Adrenal gland (tissue), 12 donors: ENCODE measurements around the gene PTGER4. TPM values are rescaled to one million over a fixed set of nuclear protein-coding genes. Genes with fewer than 3 reads are reported as not detected.

ENCODE experiments used
- DNase-seq, 7 donors: peaks; one replicate each; pipeline ENCODE4 v3.0.0-alpha.2; 2019 to 2020
- H3K27ac ChIP-seq, 5 donors: fragments of 200-600 bp; sonication (generic) in 4 of 5; 1 replicate in 3 of 5; 2 replicates in 2 of 5; pipeline versions ENCODE4 v1.5.1 to v1.8.0; 2016 to 2020; ENCODE audit warnings: mild to moderate bottlenecking in 1 of 5
- H3K27me3 ChIP-seq: fragments of 200-600 bp; 2 replicates; pipeline ENCODE4 v1.8.0; 2021
- H3K36me3 ChIP-seq, 2 donors: fragments of 200-600 bp; replicated peaks in 1 of 2; 1 replicate in 1 of 2; 2 replicates in 1 of 2; pipeline versions ENCODE4 v1.5.1 to v1.8.0; 2018 to 2022
- H3K4me1 ChIP-seq, 2 donors: fragments of 200-600 bp; replicated peaks in 1 of 2; 1 replicate in 1 of 2; 2 replicates in 1 of 2; pipeline versions ENCODE4 v1.5.1 to v1.8.0; 2018 to 2021
- H3K4me3 ChIP-seq, 4 donors: fragments of 200-600 bp; sonication (generic) in 3 of 4; one replicate each; pipeline ENCODE4 v1.5.1; 2016 to 2018
- H3K9me3 ChIP-seq, 3 donors: fragments of 200-600 bp; sonication (generic) in 1 of 3; replicated peaks in 1 of 3; 1 replicate in 2 of 3; 2 replicates in 1 of 3; pipeline versions ENCODE4 v1.5.1 to v1.8.0; 2016 to 2021
- POLR2A ChIP-seq, 2 donors: fragments of 450-650 bp; IDR thresholded peaks; one replicate each; pipeline ENCODE4 v1.6.1; 2017; ENCODE audit warnings: antibody characterized with exemption in 2 of 2, mild to moderate bottlenecking in 2 of 2, moderate library complexity in 1 of 2
- WGBS, 4 donors: extraction: QIAGEN DNeasy Blood & Tissue Kit in 2 of 4; methylation state at CpG; one replicate each; pipeline versions ENCODE4 v1.1.5 to v1.1.7; 2013 to 2017; 5-methylcytosine and 5-hydroxymethylcytosine counted together
- intact Hi-C, 2 donors: fragments of 100-400 bp; cut with DNase I; formaldehyde crosslinking; loops; one replicate each; pipeline versions ENCODE4 v1.14.1 to v1.15.0; 2022 to 2023
- polyA plus RNA-seq, 3 donors: library from polyadenylated mRNA; stranded (reverse); fragments of 200-250 nt in 2 of 3; fragments of 350-450 nt in 1 of 3; fragmentation: Illumina TruSeq in 1 of 3; extraction: RNeasy Lipid Tissue Mini Kit (QIAGEN cat#74804) in 1 of 3; gene quantifications; one replicate each; pipeline ENCODE4 v1.2.3, GENCODE V29; 2013 to 2014
- total RNA-seq, 9 donors: library from RNA; depleted of rRNA in 4 of 9; stranded (reverse); fragments of >200 nt in 4 of 9; fragments of 120-200 nt in 1 of 9; fragmentation: NEBNext Ultra II Directional in 1 of 9; extraction: Animal tissue kit (Norgen Biotek cat#: 25700) in 1 of 9; gene quantifications; one replicate each; pipeline versions ENCODE4 v1.1.0 to v1.2.4, GENCODE V29; 2013 to 2023
- TF ChIP-seq, protein P1 (sequence below), 6 experiments: fragments of 450-650 bp in 4 of 6; fragments of 200-600 bp in 2 of 6; sonication (generic) in 1 of 6; IDR thresholded peaks; 1 replicate in 5 of 6; 2 replicates in 1 of 6; pipeline versions ENCODE4 v1.5.1 to v1.8.0; 2016 to 2021; ENCODE audit warnings: antibody characterized with exemption in 6 of 6, mild to moderate bottlenecking in 2 of 6, moderate library complexity in 1 of 6
- donor health status: healthy with polysubstance abuse.
- donor health status: Bipolar disorder and iron deficiency.
- donor health status: DM: yes; HTN: yes; CAD: no.
- donor health status: DM: no; HTN: no; CAD: no.
- donor health status: DM: no; HTN: no; CAD: no.
- donor health status: DM: yes; HTN: yes; CAD: no.

The PTGER4 gene
- total and polyA plus RNA-seq, 12 donors = 1.3 to 89.6 (median 17.9) TPM

GRCh38 chr5:40651201-40651600, 28.5 kb upstream of the PTGER4 start:
- TF ChIP-seq, protein P1, sequence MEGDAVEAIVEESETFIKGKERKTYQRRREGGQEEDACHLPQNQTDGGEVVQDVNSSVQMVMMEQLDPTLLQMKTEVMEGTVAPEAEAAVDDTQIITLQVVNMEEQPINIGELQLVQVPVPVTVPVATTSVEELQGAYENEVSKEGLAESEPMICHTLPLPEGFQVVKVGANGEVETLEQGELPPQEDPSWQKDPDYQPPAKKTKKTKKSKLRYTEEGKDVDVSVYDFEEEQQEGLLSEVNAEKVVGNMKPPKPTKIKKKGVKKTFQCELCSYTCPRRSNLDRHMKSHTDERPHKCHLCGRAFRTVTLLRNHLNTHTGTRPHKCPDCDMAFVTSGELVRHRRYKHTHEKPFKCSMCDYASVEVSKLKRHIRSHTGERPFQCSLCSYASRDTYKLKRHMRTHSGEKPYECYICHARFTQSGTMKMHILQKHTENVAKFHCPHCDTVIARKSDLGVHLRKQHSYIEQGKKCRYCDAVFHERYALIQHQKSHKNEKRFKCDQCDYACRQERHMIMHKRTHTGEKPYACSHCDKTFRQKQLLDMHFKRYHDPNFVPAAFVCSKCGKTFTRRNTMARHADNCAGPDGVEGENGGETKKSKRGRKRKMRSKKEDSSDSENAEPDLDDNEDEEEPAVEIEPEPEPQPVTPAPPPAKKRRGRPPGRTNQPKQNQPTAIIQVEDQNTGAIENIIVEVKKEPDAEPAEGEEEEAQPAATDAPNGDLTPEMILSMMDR (IDR thresholded peaks at IDR 0.05) = no peak
- TF ChIP-seq POLR2A (IDR thresholded peaks at IDR 0.05) = no peak
- intact Hi-C loops = no loop called here
- H3K4me1 ChIP-seq = no peaks in the 10 kb centered on the region
- no peak for DNase-seq
- WGBS, 4 donors = 95 to 98% (median 95%) methylated on average over 3 of the region's 3 CpGs
- no peaks in the 10 kb centered on the region for H3K27me3 ChIP-seq
- no peaks in the 10 kb centered on the region for H3K36me3 ChIP-seq
- H3K27ac ChIP-seq = no peak overlapping the region
- no peak overlapping the region for H3K4me3 ChIP-seq
- no peaks in the 10 kb centered on the region for H3K9me3 ChIP-seq

DNA sequence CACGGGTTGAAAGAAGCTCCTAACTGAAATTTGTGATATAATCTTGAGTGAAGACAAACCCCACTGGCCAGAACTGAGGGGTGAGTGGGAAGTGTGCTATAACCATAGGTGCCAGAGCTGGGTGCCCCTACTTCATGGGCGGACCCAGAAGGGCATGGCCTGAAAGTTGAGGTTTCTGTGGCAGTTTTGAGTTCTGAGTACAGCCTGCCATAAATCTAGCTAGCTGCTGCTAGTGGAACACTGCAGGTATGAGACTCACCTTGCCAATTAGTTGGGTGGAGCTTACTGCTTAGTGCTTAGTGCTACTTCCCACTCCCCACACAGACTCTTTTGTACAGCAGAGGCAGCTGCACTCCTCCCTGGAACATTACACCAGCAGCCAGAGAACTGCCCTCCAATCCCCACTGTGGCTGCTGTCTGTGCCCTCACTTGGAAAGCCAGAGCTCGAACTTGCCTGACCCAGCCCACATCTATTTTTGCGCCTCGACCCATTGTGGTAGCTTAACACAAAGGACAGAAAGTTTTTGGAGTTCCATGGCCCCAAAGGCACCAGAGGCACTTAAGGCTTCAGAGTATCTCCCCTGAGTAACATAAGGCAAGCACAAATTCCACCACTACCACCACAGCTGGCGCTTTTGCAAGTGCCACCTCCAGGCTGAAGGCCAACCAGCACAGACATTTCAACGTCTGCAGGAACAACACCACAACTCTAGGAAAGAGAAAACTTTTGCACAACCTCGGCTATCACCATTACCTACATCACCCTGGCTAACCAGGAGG, 27.1 kb upstream of the PTGER4 start:
- intact Hi-C loops = no loop called here
- no peaks in the 10 kb centered on the region for H3K9me3 ChIP-seq
- 69 to 82% (median 72%) methylated on average over 6 to 8 of the region's 8 CpGs for WGBS, 4 donors
- no peak overlapping the region for H3K27ac ChIP-seq
- no peaks in the 10 kb centered on the region for H3K4me1 ChIP-seq
- TF ChIP-seq, protein P1 (IDR thresholded peaks at IDR 0.05) = no peak
- no peak for TF ChIP-seq POLR2A (IDR thresholded peaks at IDR 0.05)
- no peaks in the 10 kb centered on the region for H3K27me3 ChIP-seq
- H3K4me3 ChIP-seq = no peak overlapping the region
- DNase-seq = no peak
- no peaks in the 10 kb centered on the region for H3K36me3 ChIP-seq

GRCh38 chr5:40653221-40654022, 26.3 kb upstream of the PTGER4 start:
- Histone ChIP-seq H3K9me3 (no peaks in the 10 kb centered on the region), H3K27me3 (no peaks in the 10 kb centered on the region), H3K4me1 (no peaks in the 10 kb centered on the region), H3K27ac (no peak overlapping the region), H3K36me3 (no peaks in the 10 kb centered on the region), H3K4me3 (no peak overlapping the region)
- DNase-seq = no peak
- intact Hi-C loops = no loop called here
- WGBS, 4 donors = 76 to 86% (median 83%) methylated on average over 3 to 4 of the region's 4 CpGs
- TF ChIP-seq POLR2A (IDR thresholded peaks at IDR 0.05) = no peak
- TF ChIP-seq, protein P1 (IDR thresholded peaks at IDR 0.05) = no peak

DNA sequence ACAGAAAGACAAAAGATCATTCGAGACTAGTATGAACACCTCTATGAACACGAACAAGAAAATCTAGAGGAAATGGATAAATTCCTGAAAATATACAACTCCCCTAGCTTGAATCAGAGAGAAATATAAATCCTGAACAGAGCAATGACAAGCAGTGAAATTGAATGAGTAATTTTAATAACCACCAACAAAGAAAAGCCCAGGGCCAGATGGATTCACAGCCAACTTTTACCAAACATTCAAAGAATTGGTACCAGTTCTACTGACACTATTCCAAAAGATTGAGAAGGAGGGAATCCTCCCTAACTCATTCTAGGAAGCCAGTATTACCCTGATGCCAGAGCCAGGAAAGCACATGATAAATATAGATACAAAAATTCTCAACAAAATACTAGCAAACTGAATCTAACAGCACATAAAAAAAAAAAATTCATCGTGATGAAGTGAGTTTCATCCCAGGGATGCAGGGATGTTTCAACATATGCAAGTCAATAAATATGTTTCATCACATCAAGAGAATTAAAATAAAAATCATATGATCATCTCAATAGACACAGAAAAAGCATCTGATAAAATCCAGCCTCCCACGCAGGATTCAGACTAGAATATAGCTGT, 25.2 kb upstream of the PTGER4 start:
- Histone ChIP-seq H3K4me1 (no peaks in the 10 kb centered on the region), H3K4me3 (no peak overlapping the region), H3K27me3 (no peaks in the 10 kb centered on the region), H3K27ac (no peak overlapping the region), H3K36me3 (no peaks in the 10 kb centered on the region), H3K9me3 (no peaks in the 10 kb centered on the region)
- intact Hi-C loops = no loop called here
- no peak for TF ChIP-seq POLR2A (IDR thresholded peaks at IDR 0.05)
- TF ChIP-seq, protein P1 (IDR thresholded peaks at IDR 0.05) = no peak
- WGBS, 4 donors = 72 to 74% (median 73%) methylated on average over 4 of the region's 4 CpGs
- no peak for DNase-seq
